PFSK-1 (cell line): ENCODE results near the gene GAS6.

Experiments used
- FOXP2 ChIP-seq: optimal IDR thresholded peaks from 2 replicates; pipeline ENCODE3; 2011; ENCODE audit warnings: borderline replicate concordance, control low read depth, inconsistent platforms; ENCODE audit not compliant: insufficient read depth; ENCODE audit errors: extremely low read length, extremely low read depth
- POLR2AphosphoS5 ChIP-seq: IDR thresholded peaks from 2 replicates; pipeline ENCODE4 v1.6.1; 2012; ENCODE audit warnings: low read depth, mild to moderate bottlenecking, control low read depth, low read length, moderate library complexity
- SIN3A ChIP-seq: IDR thresholded peaks from 2 replicates; pipeline ENCODE4 v1.6.1; 2012; ENCODE audit warnings: mild to moderate bottlenecking, low read length, moderate library complexity, borderline replicate concordance; ENCODE audit not compliant: insufficient read depth
- TAF1 ChIP-seq: IDR thresholded peaks from 2 replicates; pipeline ENCODE4 v1.6.1; 2012; ENCODE audit warnings: low read length, control low read depth, borderline replicate concordance; ENCODE audit not compliant: insufficient read depth
- TF ChIP-seq, protein P1 (sequence below), 2 experiments: IDR thresholded peaks; 2 replicates each; pipeline versions ENCODE4 v1.6.1 to v1.8.0; 2011 to 2012; ENCODE audit warnings: low read depth in 2 of 2, low read length in 2 of 2, control low read depth in 1 of 2, inconsistent platforms in 1 of 2, mild to moderate bottlenecking in 1 of 2, moderate library complexity in 1 of 2; ENCODE audit not compliant: insufficient read depth in 1 of 2

DNA sequence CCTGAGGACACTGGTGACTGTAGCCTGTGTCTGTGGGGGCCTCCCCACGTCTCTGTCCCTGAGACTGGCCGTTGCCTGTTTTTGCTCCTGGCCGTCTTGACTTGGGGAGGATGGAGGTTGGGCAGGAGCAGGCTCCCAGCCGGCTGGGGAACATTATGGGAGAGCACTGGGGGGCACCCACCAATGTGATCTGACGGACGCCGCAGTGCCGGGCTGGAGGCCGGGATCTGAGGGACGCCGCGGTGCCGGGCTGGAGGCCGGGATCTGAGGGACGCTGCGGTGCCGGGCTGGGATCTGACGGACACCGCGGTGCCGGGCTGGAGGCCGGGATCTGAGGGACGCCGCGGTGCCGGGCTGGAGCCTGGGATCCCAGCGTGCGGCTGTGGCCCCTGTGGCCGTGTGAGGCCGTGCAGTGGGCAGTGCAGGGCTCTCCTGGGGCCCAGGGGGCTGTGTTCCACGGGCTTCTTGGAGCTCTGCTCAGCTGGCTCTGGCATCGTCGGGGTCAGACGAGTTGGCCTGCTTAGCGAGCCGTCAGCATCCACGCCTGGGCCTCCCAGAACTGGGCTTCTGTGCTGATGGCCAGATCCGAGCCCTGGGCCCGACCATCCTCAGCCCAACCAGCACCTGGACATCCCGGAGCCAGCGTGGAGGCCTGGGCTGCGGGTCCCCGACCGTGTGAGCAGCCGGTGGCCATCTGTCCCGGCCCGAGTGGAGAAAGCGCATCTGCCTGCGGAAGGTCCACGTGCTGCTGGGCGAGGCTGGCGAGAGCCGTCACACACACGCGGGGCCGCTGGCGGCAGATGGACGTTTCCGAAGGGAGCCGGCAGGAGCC lies 45.8 kb downstream of the GAS6 start:
- TF ChIP-seq POLR2AphosphoS5 = no peak
- no peak for TF ChIP-seq TAF1
- TF ChIP-seq, protein P1, sequence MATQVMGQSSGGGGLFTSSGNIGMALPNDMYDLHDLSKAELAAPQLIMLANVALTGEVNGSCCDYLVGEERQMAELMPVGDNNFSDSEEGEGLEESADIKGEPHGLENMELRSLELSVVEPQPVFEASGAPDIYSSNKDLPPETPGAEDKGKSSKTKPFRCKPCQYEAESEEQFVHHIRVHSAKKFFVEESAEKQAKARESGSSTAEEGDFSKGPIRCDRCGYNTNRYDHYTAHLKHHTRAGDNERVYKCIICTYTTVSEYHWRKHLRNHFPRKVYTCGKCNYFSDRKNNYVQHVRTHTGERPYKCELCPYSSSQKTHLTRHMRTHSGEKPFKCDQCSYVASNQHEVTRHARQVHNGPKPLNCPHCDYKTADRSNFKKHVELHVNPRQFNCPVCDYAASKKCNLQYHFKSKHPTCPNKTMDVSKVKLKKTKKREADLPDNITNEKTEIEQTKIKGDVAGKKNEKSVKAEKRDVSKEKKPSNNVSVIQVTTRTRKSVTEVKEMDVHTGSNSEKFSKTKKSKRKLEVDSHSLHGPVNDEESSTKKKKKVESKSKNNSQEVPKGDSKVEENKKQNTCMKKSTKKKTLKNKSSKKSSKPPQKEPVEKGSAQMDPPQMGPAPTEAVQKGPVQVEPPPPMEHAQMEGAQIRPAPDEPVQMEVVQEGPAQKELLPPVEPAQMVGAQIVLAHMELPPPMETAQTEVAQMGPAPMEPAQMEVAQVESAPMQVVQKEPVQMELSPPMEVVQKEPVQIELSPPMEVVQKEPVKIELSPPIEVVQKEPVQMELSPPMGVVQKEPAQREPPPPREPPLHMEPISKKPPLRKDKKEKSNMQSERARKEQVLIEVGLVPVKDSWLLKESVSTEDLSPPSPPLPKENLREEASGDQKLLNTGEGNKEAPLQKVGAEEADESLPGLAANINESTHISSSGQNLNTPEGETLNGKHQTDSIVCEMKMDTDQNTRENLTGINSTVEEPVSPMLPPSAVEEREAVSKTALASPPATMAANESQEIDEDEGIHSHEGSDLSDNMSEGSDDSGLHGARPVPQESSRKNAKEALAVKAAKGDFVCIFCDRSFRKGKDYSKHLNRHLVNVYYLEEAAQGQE (IDR thresholded peaks at IDR 0.05; ENCODE audit: insufficient read depth in 1 of 2, low read depth in 2 of 2, low read length in 2 of 2) = no peak
- TF ChIP-seq SIN3A = no peak
- no peak for TF ChIP-seq FOXP2
